Measurements from ENCODE around the gene FGGY.

GRCh38 chr1:59751004-59751395 is 454.1 kb downstream of the FGGY start:
- TF ChIP-seq CTCF (IDR thresholded peaks at IDR 0.05): no peak
- no peak for TF ChIP-seq EZH2 (IDR thresholded peaks at IDR 0.05; ENCODE audit: borderline replicate concordance, insufficient read depth, low read depth, low read length, poor library complexity, severe bottlenecking)
